ENCODE measurements around the gene MIOX. TPM values are rescaled to one million over a fixed set of nuclear protein-coding genes. Genes with fewer than 3 reads are reported as not detected.

MIOX gene
- total and polyA plus RNA-seq, 9 of the 15 experiments (the other 6 are each of a cell fraction or from before 2014, with no cell fraction given) = 0.08 TPM; not detected in 8

DNA sequence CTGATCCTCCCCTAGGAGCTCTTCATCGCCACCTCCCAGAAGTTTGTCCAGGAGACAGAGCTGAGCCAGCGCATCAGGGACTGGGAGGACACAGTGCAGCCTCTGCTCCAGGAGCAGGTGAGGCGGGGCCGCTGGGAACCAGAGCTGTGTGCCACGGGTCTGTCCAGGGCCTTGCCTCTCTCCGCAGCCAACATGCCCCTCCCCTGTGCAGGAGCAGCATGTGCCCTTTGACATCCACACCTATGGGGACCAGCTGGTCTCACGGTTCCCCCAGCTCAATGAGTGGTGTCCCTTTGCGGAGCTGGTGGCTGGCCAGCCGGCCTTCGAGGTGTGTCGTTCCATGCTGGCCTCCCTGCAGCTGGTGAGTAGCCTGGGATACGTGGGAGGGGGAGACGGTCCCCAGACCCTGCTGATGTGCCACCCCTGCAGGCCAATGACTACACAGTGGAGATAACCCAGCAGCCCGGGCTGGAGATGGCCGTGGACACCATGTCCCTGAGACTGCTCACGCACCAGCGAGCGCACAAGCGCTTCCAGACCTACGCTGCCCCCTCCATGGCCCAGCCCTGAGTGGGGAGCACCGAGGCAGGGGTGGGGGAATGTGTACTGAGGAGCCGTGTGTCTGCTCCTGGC lies 36.3 kb downstream of the MIOX start:
- WGBS (ENCODE audit: insufficient coverage, low coverage, missing lambda C conversion rate) = 87% methylated on average over 14 of the region's 22 CpGs
- FAIRE-seq = no peak
- H3K4me3 ChIP-seq = no peak overlapping the region
- H3K27me3 ChIP-seq (ENCODE audit: control insufficient read depth in 2 of 2, insufficient read depth in 2 of 2, low read length in 2 of 2) = no peaks in the 10 kb centered on the region
- no peak for ATAC-seq
- POLR2A ChIA-PET = interaction anchor here (0.5 to 5.3 kb wide), 6 partner anchors 9 to 282 kb away, joined by 3 to 65 read pairs (median 5); partner anchors contain the start of genes LMF2, NCAPH2 and SYCE3
- BruUV-seq (replicated peaks) = TSS peak; percentile 20
- no peak overlapping the region for H2AFZ ChIP-seq (ENCODE audit: low read depth, low read length)
- H3K9ac ChIP-seq (ENCODE audit: insufficient read depth in 1 of 2, low read depth in 2 of 2, low read length in 2 of 2) = no peak overlapping the region; a peak in 1 of 4 replicates
- H3K4me1 ChIP-seq (replicated peaks in 1 of 2; ENCODE audit: control insufficient read depth in 2 of 2, insufficient read depth in 2 of 2, low read length in 2 of 2) = peaks cover 8 to 50% of the 10 kb centered on the region in 2 experiments; a peak in 4 of 5 replicates
- peaks cover 12% of the 10 kb centered on the region; the same call in 1 of the 2 replicates for H4K20me1 ChIP-seq (replicated peaks; ENCODE audit: control insufficient read depth, insufficient read depth, low read length)
- intact Hi-C loops (cut with micrococcal nuclease) = no loop called here
- H3K36me3 ChIP-seq (ENCODE audit: control insufficient read depth, insufficient read depth, low read length) = peaks cover 58% of the 10 kb centered on the region; the same call in 1 of the 3 replicates
- in situ Hi-C loops (cut with MboI) = loop anchor here (5.0 kb wide), 1 partner anchor 44 kb away; no protein-coding TSS in a partner anchor
- H3K9me1 ChIP-seq (ENCODE audit: control insufficient read depth, insufficient read depth, low read length) = no peaks in the 10 kb centered on the region
- CTCF ChIA-PET (ENCODE audit: low intra/inter-chr PET ratio) = no interaction called here
- peaks cover 34% of the 10 kb centered on the region for H3K79me2 ChIP-seq (ENCODE audit: control insufficient read depth, insufficient read depth, low read length)
- no peak for DNase-seq (ENCODE audit: extremely low read depth in 1 of 4, low spot score in 3 of 4)
- no peak overlapping the region for H3K4me2 ChIP-seq (ENCODE audit: insufficient read depth, low read length)
- H3K9me3 ChIP-seq (replicated peaks; ENCODE audit: control insufficient read depth, insufficient read depth, low read depth, low read length) = no peaks in the 10 kb centered on the region
- no peak overlapping the region for H3K27ac ChIP-seq (ENCODE audit: extremely low read depth, low read depth, low read length)
- no peak for TF ChIP-seq ZC3H8 (IDR thresholded peaks at IDR 0.05)
- no peak for TF ChIP-seq GTF2A2 (tag; IDR thresholded peaks at IDR 0.05)
- TF ChIP-seq RUNX1 (IDR thresholded peaks at IDR 0.05; ENCODE audit: low read depth) = no peak
- peak; percentile 27; the same call in 1 of the 2 replicates for TF ChIP-seq RBFOX2 (IDR thresholded peaks at IDR 0.05; ENCODE audit: low read depth, low read length)
- TF ChIP-seq TAF1 (IDR thresholded peaks at IDR 0.05; ENCODE audit: control insufficient read depth, extremely low read depth, insufficient read depth, low read length, severe bottlenecking) = no peak
- no peak for TF ChIP-seq NBN (IDR thresholded peaks at IDR 0.05; ENCODE audit: low read depth)
- TF ChIP-seq, protein P1, sequence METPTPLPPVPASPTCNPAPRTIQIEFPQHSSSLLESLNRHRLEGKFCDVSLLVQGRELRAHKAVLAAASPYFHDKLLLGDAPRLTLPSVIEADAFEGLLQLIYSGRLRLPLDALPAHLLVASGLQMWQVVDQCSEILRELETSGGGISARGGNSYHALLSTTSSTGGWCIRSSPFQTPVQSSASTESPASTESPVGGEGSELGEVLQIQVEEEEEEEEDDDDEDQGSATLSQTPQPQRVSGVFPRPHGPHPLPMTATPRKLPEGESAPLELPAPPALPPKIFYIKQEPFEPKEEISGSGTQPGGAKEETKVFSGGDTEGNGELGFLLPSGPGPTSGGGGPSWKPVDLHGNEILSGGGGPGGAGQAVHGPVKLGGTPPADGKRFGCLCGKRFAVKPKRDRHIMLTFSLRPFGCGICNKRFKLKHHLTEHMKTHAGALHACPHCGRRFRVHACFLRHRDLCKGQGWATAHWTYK (CRISPR knock-in tag; IDR thresholded peaks at IDR 0.05) = no peak
- TF ChIP-seq RBM22 (IDR thresholded peaks at IDR 0.05; ENCODE audit: low read depth, low read length, poor library complexity, severe bottlenecking) = peak; percentile 22
- peak; percentile 51; the same call in 1 of the 2 replicates for TF ChIP-seq POLR2G (IDR thresholded peaks at IDR 0.05; ENCODE audit: low read depth, low read length)
- TF ChIP-seq NFXL1 (CRISPR knock-in tag; IDR thresholded peaks at IDR 0.05) = no peak
- TF ChIP-seq, protein P2, sequence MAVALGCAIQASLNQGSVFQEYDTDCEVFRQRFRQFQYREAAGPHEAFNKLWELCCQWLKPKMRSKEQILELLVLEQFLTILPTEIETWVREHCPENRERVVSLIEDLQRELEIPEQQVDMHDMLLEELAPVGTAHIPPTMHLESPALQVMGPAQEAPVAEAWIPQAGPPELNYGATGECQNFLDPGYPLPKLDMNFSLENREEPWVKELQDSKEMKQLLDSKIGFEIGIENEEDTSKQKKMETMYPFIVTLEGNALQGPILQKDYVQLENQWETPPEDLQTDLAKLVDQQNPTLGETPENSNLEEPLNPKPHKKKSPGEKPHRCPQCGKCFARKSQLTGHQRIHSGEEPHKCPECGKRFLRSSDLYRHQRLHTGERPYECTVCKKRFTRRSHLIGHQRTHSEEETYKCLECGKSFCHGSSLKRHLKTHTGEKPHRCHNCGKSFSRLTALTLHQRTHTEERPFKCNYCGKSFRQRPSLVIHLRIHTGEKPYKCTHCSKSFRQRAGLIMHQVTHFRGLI (CRISPR knock-in tag; IDR thresholded peaks at IDR 0.05) = no peak
- TF ChIP-seq, protein P3, sequence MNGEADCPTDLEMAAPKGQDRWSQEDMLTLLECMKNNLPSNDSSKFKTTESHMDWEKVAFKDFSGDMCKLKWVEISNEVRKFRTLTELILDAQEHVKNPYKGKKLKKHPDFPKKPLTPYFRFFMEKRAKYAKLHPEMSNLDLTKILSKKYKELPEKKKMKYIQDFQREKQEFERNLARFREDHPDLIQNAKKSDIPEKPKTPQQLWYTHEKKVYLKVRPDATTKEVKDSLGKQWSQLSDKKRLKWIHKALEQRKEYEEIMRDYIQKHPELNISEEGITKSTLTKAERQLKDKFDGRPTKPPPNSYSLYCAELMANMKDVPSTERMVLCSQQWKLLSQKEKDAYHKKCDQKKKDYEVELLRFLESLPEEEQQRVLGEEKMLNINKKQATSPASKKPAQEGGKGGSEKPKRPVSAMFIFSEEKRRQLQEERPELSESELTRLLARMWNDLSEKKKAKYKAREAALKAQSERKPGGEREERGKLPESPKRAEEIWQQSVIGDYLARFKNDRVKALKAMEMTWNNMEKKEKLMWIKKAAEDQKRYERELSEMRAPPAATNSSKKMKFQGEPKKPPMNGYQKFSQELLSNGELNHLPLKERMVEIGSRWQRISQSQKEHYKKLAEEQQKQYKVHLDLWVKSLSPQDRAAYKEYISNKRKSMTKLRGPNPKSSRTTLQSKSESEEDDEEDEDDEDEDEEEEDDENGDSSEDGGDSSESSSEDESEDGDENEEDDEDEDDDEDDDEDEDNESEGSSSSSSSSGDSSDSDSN (IDR thresholded peaks at IDR 0.05; ENCODE audit: borderline replicate concordance in 1 of 2, low read depth in 2 of 2, low read length in 2 of 2) = no peak
- no peak for TF ChIP-seq SNIP1 (IDR thresholded peaks at IDR 0.05; ENCODE audit: low read depth)
- TF ChIP-seq SMAD2 (IDR thresholded peaks at IDR 0.05; ENCODE audit: low read depth, low read length) = no peak
- no peak for TF ChIP-seq HMGN3 (IDR thresholded peaks at IDR 0.05; ENCODE audit: borderline replicate concordance, extremely low read depth, insufficient read length, low read depth, low read length)
